PC-3 (cell line): ENCODE results near the gene PTPRE.

Experiments
- EZH2 ChIP-seq: fragments of 300-600 bp; sonication (generic); IDR thresholded peaks from one replicate; pipeline ENCODE4 v1.6.1; 2017; ENCODE audit warnings: antibody characterized with exemption, mild to moderate bottlenecking, low read length; ENCODE audit not compliant: unreplicated experiment
- TF ChIP-seq, protein P1 (sequence below): fragments of 300-600 bp; sonication (generic); conservative IDR thresholded peaks from 2 replicates; pipeline ENCODE4 v1.5.1; 2017; ENCODE audit warnings: antibody characterized with exemption, low read depth, mild to moderate bottlenecking, low read length

DNA sequence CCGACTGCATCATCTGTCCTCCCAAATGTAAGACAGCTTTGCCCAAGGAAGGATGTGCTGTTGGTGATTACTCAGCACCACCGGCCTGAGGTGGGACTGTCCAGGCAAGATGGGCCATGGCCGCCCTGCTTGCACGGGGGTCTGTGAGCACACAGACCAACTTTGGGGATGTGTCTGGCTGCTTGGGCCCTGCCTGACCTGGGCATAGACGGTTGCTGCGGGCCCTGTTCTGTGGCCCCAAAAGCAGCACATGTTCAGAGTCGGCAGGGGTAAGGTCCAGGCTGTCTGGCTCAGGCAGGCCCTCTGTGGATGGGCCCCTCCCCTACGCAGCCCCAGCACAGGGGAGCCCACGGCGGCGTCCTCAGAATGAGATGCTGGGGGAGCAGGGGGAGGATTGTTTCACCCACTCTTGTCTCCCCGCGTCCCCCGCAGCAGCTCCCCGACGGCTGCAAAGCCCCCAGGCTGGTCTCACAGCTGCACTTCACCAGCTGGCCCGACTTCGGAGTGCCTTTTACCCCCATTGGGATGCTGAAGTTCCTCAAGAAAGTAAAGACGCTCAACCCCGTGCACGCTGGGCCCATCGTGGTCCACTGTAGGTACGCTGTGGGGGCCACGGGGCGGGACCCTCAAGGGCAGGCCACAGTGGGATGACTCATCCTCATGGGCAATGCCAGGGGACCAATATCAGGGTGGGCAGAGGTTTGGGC is 160.9 kb downstream of the PTPRE start:
- TF ChIP-seq, protein P1, sequence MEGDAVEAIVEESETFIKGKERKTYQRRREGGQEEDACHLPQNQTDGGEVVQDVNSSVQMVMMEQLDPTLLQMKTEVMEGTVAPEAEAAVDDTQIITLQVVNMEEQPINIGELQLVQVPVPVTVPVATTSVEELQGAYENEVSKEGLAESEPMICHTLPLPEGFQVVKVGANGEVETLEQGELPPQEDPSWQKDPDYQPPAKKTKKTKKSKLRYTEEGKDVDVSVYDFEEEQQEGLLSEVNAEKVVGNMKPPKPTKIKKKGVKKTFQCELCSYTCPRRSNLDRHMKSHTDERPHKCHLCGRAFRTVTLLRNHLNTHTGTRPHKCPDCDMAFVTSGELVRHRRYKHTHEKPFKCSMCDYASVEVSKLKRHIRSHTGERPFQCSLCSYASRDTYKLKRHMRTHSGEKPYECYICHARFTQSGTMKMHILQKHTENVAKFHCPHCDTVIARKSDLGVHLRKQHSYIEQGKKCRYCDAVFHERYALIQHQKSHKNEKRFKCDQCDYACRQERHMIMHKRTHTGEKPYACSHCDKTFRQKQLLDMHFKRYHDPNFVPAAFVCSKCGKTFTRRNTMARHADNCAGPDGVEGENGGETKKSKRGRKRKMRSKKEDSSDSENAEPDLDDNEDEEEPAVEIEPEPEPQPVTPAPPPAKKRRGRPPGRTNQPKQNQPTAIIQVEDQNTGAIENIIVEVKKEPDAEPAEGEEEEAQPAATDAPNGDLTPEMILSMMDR, result no peak
- TF ChIP-seq EZH2, result no peak
